CD4-positive, alpha-beta T cell treated with Interleukin-6 at 100 ng/mL for 8 hours (primary cell): ENCODE data around the gene NRSN2.
"Not testable (repeated sequence)": the region's sequence is repeated elsewhere in the genome, so short reads cannot be mapped to it uniquely, and the experiment has no call there.

Experiments used
- DNase-seq: peaks from one replicate; pipeline ENCODE4 v3.0.0-alpha.2; 2020; ENCODE audit warnings: mixed read lengths, low spot score

The NRSN2 gene

DNA sequence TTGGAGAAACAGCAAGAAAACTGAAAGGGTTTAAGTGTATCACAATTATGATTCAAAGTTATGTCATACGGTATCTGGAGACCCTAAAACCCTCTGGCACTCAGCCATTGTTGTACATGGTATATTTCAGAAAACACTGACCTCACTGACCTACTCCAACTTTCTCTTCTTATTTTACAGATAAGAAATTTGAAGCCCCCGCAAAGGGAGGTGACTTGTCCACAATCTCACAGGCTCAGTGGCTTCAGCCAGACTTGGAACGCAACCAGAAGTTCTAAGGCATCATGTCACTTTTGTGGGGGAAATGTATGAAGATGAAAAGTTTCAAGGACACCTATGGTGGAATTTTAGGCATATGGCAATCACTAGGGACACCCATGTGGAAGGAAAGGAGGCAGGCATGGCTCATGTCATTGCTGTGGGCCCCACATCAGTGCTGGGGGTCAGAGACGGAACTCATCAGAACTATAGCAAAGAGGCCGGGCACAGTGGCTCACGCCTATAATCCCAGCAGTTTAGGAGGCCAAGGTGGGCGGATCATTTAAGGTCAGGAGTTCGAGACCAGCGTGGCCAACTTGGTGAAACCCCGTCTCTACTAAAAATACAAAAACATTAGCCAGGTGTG lies 28.5 kb downstream of the NRSN2 start:
- no peak for DNase-seq

DNA sequence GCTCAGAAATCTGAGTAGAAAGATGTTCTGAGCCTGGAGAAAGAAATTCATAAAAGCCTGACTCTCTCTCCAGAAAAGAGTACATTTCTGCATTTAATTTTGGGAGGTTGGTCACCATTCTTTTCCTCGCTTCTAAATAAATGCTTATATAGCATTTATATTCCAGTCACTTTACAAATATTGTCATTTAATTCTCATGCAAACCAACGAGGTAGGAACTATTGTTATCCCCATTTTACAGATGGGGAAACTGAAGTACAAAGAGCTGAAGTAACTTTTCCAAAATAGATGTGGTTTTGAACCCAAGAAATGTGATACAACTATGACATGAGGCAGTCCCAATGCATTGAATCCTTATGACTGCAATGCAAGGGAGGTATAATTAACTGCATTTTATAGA lies 29.2 kb downstream of the NRSN2 start:
- DNase-seq: no peak

GRCh38 chr20:376750-377149 lies 29.8 kb downstream of the NRSN2 start:
- DNase-seq: no peak

DNA sequence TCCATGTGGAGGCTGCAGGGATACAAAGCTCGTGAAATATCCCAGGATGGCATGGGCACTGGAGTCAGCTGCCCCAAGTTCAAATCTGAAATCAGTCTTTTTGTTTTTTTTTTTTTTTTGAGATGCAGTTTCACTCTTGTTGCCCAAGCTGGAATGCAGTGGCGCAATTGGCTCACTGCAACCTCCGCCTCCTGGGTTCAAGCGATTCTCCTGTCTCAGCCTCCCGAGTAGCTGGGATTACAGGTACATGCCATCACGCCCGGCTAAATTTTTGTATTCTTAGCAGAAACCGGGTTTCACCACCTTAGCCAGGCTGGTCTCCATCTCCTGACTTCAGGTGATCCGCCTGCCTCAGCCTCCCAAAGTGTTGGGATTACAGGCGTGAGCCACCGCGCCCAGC lies 30.7 kb downstream of the NRSN2 start:
- not testable (repeated sequence) for DNase-seq

DNA sequence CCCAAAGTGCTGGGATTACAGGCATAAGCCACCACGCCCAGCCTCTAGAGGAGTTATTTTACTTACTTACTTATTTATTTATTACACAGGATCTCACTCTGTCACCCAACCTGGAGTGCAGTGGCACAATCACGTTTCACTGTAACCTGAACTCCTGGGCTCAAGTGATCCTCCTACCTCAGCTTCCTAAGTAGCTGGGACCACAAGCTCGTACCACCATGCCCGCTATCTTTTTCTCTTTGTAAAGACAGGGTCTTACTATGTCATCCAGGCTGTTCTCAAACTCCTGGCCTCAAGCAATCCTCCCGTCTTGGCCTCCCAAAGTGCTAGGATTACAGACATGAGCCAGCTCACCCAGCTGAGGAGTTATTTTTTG lies 32.0 kb downstream of the NRSN2 start:
- DNase-seq: no peak

- DNase-seq: peak; percentile 40
Measured at GRCh38 chr20:380763-381580, 34.1 kb downstream of the NRSN2 start.

DNA sequence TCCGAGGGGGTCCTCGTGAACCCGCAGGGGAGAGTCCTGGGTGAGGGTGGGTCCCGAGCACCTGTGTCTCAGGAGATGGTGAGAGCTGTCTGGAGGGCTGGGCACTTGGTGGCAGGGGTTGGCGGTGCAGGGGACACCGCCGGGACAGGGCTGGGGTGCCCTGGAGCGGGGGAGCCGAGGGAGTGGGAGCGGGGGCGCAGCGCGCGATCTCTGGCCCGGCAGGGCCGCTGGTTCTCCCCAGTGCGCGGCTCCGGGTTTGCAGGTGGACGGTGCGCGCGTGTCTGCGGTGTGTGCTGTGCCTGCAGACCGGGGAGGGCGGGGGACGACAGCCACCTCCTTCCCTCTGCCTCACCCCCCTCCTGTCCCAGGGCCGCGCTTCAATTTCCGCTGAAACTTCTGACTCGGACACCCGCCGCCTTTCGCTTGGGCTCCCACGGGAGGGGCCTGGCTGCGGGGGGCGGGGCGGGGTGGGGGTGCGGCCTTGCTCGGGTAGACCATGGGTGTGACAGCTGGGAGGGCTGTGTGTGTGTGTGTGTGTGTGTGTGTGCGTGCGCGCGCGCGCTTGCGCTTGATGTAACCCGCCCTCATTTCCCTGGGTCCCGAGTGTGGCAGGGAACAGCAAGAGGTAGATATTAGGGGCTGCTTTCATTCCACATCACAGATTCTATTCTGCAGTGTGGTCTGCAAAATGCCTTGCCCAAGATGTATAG lies 34.8 kb downstream of the NRSN2 start:
- peak; percentile 81 for DNase-seq

DNA sequence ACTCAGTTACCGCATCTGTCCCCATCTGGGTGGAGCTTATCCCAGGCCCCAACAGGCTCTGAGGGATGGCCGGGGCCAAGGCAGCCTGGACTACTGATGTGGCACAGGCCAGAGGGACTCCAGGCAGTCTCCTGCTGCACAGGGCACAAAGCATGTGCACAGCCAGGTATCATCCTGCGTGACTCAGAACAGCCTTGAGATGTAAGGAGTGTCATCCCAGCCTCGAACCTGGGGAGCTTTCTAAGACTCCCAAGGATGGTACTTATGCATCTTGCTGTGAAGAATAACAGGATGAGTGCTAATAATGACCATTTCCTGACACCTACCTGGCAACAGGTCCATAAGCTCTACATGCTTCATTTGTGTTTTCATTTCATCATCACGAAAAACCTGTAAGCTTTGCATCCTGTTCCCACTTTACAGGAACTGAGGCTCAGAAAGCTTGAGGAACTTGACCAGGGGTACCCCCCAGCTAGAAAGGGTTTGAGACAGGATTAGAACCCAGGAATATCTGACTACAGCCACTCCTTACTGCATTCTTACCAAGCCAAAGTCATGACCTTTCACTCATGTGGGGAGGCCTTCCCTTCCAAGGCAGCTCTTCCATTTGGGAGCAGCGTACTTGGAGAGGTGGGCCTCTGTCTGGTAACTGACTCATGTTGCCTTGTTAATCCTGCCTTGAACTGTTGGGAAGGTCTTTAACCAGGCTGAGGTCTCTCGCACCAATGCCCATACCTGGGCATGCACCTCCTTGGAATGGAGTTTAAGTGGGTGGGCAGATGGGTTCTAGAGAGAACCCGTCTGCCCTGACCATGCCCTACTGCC lies 35.6 kb downstream of the NRSN2 start:
- no peak for DNase-seq

DNA sequence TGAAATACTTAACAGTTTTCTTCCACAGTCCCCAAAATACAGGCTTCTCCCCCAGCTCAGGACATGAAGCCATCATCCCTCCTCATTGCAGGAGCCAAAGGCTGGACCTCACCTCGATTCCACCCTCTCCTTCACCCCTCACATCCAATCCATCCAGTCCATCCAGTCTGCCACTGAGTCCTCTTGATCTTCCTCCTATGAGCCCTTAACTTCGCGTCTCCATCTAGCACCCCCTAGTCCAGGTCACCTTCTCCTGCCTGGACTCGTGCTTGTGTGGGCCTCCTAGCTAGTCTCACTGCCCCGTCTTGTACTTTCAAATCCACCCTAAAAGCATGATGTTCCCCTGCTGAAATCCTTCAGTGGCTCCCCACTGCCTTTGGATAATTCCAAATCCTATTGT lies 37.0 kb downstream of the NRSN2 start:
- no peak for DNase-seq

DNA sequence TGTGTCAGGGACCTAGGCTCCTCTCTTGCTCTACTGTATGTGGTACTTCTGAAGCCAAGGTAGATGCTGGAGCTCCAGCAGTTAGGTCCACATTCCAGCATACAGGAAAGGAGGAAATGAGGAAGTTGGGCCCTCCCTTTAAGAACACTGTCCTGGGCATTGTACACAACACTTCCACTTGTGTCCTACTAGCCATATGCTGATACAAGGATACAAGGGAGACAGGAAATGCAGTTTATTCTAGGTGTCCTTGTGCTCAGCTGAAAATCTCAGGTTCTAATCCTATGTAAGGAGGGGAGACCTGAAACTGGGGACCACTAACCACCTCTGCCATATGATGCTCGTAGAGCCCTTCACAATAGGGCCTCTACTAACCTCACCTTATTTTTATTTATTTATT lies 37.8 kb downstream of the NRSN2 start:
- no peak for DNase-seq

- no peak for DNase-seq
Measured at GRCh38 chr20:385448-385847, 38.5 kb downstream of the NRSN2 start.

GRCh38 chr20:386634-387033 lies 39.7 kb downstream of the NRSN2 start:
- not testable (repeated sequence) for DNase-seq

DNA sequence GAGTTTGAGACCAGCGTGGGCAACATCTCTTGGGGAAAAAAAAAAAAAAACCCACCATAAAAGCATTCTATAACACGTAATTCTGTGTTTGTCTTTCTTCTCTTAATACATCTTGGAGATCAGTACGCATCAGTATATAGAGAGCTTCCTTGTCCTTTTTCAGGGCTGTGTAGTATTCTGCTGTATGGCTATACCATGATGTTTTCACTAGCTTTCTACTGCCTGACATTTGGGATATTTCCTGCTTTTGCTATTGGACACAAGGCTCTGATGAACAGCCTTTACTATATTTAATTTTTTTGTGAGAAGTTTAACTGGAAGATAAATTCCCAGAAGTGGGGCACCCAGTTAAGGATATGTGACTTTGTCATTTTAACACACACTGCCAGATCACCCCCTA lies 40.6 kb downstream of the NRSN2 start:
- no peak for DNase-seq

DNA sequence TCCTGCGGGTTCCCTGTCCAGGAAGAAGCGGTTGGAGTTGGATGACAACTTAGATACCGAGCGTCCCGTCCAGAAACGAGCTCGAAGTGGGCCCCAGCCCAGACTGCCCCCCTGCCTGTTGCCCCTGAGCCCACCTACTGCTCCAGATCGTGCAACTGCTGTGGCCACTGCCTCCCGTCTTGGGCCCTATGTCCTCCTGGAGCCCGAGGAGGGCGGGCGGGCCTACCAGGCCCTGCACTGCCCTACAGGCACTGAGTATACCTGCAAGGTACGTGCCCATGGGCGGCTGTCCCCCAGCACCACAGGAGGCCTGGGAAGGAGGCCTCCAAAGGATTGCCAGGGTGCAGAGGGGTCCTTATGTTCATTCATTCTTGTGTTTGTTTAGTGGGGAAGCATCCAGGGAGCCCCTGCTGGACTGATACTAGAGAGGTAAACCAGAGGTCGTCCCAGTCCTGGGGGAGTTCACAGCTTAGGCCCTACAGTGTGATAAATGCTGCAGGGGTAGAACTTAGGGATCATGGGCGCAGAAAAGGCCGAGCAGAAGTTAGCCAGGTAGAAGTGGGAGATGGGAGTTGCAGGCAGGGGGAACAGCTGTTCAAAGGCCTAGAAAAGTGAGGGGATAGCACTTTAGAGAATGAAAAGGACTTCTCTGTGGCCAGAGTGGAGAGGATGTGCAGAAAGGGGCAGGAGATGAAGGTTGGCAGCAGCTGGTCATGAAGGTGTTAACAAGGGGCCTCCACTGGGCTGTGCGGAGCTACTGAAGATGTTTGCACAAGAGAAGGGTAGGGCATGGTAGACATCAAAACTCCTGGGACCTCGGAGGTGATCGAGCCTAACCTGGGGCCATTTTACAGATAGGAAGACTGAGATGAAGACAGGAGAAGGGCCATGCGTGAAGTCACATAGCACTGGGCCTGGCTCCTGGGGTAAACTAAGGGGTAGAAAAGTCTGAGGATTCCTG lies 41.4 kb downstream of the NRSN2 start:
- no peak for DNase-seq

- no peak for DNase-seq
Measured at GRCh38 chr20:389220-389619, 42.3 kb downstream of the NRSN2 start.

DNA sequence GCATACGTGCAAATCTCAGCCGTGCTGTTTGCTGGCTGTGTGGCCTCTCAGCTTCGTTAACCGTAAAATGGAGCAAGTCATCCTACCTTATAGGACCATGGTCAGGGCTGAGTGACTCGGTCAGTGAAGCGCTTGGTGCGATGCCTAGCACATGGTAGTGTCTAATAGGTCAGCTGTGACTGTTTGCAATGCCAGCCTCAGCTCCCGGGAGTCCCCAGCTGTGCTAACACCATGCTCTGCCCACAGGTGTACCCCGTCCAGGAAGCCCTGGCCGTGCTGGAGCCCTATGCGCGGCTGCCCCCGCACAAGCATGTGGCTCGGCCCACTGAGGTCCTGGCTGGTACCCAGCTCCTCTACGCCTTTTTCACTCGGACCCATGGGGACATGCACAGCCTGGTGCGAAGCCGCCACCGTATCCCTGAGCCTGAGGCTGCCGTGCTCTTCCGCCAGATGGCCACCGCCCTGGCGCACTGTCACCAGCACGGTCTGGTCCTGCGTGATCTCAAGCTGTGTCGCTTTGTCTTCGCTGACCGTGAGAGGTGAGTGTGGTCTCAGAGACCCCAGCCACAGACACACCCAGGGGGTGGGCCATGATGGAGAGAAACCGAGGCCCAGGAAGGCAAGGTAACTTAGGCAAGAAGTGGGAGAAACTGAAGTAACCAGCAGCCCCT lies 44.3 kb downstream of the NRSN2 start:
- DNase-seq: no peak

DNA sequence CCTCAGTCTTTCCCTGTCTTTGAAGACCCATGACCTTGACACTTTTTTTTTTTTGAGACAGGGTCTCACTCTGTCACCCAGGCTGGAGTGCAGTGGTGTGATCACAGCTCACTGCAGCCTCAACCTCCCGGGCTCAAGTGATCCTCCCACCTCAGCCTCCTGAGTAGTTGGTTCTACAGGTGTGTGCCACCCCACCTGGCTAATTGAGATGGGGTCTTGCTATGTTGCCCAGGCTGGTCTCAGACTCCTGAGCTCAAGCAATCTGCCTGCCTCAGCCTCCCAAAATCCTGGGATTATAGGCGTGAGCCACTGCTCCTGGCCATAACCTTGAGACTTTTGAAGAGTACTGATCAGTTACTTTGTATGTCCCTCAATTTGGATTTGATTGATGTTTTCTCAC lies 46.4 kb downstream of the NRSN2 start:
- DNase-seq: not testable (repeated sequence)

- no peak for DNase-seq
Measured at GRCh38 chr20:396252-396618, 49.3 kb downstream of the NRSN2 start.

- no peak for DNase-seq
Measured at GRCh38 chr20:396619-397431, 49.9 kb downstream of the NRSN2 start.
